Measurements from ENCODE around the gene SNTG2.
"Not testable (repeated sequence)": the region's sequence is repeated elsewhere in the genome, so short reads cannot be mapped to it uniquely, and the experiment has no call there.

SNTG2 gene

DNA sequence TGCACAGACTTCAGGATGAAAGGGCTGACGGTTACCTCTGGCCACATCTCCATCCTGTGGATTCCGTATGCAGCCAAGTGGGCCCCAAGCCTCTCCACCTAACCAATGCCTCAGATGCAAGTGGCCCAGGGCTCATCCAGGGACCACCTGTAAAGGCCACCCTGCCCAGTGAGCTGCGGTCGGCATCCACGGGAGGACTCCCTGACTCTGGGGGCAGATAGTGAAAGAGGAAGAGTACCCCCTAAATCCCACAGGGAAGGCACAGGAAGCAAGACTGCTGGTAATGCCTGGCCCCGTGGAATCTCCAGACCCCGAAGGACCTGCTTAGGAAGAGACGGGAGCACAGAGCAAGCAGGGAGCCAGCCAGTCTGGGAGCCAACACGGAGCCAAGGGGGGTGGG is 451.4 kb downstream of the SNTG2 start:
- H3K27me3 Mint-ChIP-seq: no peaks in the 10 kb centered on the region
- H3K4me1 Mint-ChIP-seq: peaks cover 19% of the 10 kb centered on the region
- ATAC-seq (no peak), DNase-seq (no peak)
- no peak overlapping the region for H3K27ac Mint-ChIP-seq
- peaks cover 3% of the 10 kb centered on the region for H3K9me3 Mint-ChIP-seq
- H3K4me3 Mint-ChIP-seq: no peak overlapping the region
- H3K36me3 Mint-ChIP-seq (ENCODE audit: low read depth): no peaks in the 10 kb centered on the region

DNA sequence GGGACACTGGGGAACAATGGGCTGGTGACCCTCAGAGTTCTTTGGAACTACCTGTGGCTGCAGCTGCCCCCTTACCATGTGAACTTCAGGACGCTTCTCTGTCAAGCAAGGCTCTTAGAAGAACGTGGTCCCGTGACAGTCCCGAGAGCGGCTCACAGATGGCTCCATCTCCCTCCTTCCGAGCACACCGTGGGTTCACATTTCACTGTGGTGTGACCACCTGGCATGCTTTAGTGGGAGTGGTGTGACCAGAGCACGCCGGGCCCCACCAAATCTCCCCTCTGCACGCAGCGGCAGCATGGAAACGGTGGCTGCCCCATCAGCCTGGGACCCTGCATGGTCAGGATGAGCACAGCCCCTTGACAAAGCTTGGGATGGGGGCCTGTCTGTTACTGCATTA is 452.9 kb downstream of the SNTG2 start:
- Mint-ChIP-seq H3K27ac (no peak overlapping the region), H3K27me3 (no peaks in the 10 kb centered on the region), H3K4me1 (peaks cover 19% of the 10 kb centered on the region), H3K4me3 (no peak overlapping the region), H3K36me3 (ENCODE audit: low read depth) (no peaks in the 10 kb centered on the region), H3K9me3 (peaks cover 3% of the 10 kb centered on the region)
- DNase-seq (no peak), ATAC-seq (no peak)

DNA sequence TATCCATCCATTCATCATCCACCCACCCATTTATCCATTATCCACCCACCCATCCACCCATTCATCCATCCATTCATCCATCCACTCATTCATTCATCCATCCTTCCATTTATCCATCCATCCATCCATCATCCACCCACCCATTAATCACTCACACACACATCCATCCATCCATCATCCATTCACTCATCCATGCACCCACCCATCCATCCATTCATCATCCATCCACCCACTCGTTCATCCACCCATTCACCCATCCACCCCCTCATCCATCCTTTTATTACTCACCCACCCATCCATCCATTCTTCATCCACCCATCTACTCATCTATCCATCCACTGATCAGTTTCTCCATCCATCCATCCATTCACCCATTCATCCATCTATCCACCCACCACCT is 454.5 kb downstream of the SNTG2 start:
- Mint-ChIP-seq H3K4me3 (no peak overlapping the region), H3K27me3 (no peaks in the 10 kb centered on the region), H3K9me3 (peaks cover 3% of the 10 kb centered on the region), H3K4me1 (peaks cover 8% of the 10 kb centered on the region), H3K36me3 (ENCODE audit: low read depth) (no peaks in the 10 kb centered on the region), H3K27ac (no peak overlapping the region)
- DNase-seq (no peak), ATAC-seq (no peak)

DNA sequence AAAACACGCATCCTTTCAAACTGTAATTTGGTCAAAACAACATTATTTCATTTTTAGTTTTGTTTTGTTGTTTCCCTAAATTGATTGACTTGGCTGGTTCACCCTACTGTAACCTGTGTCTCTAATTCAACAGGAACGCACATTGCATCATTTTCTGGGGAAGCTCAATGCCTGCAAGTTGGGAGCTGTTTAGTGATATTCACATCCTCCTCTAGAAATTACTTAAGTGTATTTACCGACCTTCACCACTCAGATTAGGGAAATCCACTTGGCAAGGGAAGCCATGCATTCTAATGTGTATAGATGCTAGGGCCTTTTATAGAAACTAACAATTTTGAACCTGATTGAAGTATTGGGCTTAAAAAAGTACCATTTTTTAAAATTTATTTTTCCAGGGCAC is 455.3 kb downstream of the SNTG2 start:
- Mint-ChIP-seq H3K4me1 (peaks cover 4% of the 10 kb centered on the region), H3K27me3 (no peaks in the 10 kb centered on the region)

DNA sequence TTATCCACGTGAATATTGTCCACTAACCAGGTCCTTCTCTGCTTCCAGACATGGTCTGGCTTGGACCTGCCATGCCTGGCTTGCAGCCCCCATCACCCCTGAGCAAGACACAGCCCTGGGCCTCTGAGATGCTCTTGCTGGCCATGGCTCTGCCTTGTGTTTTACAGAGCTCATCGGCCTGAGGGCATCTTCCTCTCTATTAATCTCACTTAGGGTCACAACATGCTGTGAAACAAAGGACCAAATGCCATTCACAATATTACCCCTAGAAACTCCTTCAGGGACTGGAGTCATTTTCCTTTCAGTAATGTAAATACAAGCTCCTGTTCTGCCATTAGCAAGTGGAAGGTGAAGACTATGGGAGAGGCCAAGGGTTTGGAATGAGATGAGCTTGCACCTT is 455.8 kb downstream of the SNTG2 start:
- no peaks in the 10 kb centered on the region for H3K36me3 Mint-ChIP-seq (ENCODE audit: low read depth)
- H3K4me3 Mint-ChIP-seq: no peak overlapping the region
- no peaks in the 10 kb centered on the region for H3K27me3 Mint-ChIP-seq
- peaks cover 1% of the 10 kb centered on the region for H3K4me1 Mint-ChIP-seq
- H3K9me3 Mint-ChIP-seq: peaks cover 3% of the 10 kb centered on the region
- no peak for DNase-seq
- no peak overlapping the region for H3K27ac Mint-ChIP-seq
- ATAC-seq: no peak

More for the DNA sequence above, 455.3 kb downstream of the SNTG2 start:
- peaks cover 3% of the 10 kb centered on the region for H3K9me3 Mint-ChIP-seq
- H3K27ac Mint-ChIP-seq: no peak overlapping the region
- no peak for ATAC-seq
- no peaks in the 10 kb centered on the region for H3K36me3 Mint-ChIP-seq (ENCODE audit: low read depth)
- DNase-seq: no peak
- no peak overlapping the region for H3K4me3 Mint-ChIP-seq

DNA sequence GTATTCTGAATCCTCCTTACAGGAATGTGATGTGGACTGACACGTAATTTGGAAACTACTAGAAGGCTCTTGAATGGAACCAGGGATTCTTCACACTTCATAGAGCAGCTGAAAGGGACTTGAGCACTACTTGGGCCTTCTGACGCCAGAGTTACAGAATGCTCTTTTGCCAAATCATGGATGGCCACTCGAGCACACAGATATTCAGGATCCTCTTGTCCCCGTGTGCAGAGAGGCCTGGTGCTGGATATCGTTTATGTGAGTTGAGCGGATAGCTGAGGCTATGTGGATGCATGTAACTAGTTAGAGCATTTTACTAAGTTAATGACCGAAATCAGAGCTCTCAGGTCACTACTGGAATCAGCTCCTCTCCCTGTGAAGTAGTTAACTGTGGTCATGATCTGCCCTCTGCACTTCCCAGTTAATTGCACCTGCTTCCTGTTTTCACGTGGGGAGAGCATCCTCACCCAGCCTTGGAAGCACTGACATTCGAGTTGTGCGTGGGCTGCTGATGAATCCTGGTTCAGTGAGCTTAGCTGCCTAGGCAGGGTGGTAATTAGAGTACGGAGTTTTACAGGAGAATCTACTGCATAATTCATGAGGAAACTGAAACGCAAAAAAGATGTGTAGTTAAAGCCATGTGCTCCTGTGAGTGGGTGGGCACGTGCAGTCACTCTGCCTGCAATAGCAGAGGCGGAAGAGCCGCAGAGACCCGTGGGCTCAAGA is 457.5 kb downstream of the SNTG2 start:
- H3K27ac Mint-ChIP-seq: no peak overlapping the region
- no peak for ATAC-seq
- no peaks in the 10 kb centered on the region for H3K36me3 Mint-ChIP-seq (ENCODE audit: low read depth)

DNA sequence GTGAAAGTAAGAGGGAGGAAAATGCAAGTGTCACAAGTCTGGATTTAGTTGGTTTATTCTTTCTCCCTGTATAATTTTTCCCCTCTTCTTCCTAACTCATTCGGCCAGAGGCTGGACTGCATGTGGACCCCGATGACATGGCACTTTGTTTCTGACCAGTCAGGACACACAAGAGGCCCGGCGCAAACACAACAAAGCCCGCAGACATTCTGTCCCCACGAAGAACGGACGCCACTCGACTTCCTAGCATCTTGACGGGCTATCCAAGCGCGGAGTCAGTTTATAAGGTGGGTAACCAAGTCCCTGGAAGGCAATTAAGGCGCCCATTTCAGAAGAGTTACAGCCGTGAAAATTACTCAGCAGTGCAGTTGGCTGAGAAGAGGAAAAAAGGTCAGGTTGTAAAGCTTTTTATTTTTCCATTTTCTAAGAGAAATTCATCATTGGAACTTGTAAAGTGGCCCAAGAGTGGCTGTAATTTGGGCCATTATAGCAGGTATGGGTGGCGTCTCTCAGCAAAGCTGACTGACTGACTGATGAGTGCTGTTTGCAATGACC is 462.6 kb downstream of the SNTG2 start, which contains the start of gene TPO:
Gene TPO (plus strand): TSS at position 308 of the 555 bp plus-strand sequence. CDS start 946 bp downstream, outside the sequence.
- no peak for ATAC-seq
- Mint-ChIP-seq H3K4me1 (no peaks in the 10 kb centered on the region), H3K27ac (no peak within 1 kb of the TSS), H3K36me3 (ENCODE audit: low read depth) (no peaks in the 10 kb centered on the region), H3K9me3 (no peaks in the 10 kb centered on the region), H3K27me3 (no peaks in the 10 kb centered on the region), H3K4me3 (no peak within 1 kb of the TSS)
- DNase-seq: no peak

More for the DNA sequence above, 457.5 kb downstream of the SNTG2 start:
- Mint-ChIP-seq H3K27me3 (no peaks in the 10 kb centered on the region), H3K9me3 (peaks cover under 1% of the 10 kb centered on the region), H3K4me1 (no peaks in the 10 kb centered on the region), H3K4me3 (no peak overlapping the region)
- no peak for DNase-seq

DNA sequence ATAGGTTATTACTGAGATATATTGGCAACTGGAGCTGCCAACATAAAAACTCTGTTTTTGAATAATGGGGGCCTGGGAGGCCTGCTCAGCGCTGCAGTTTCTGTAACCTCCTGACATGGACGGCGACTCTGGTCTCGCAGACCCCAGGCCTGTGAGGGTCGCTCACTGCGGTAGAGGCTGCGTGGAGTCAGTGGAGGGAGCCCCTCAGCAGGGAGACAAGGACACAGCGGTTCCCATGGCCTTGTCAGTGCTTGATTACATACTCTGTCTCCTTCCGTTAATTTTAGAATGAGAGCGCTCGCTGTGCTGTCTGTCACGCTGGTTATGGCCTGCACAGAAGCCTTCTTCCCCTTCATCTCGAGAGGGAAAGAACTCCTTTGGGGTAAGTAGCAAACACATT is 463.5 kb downstream of the SNTG2 start:
- ATAC-seq (no peak), DNase-seq (no peak)
- no peaks in the 10 kb centered on the region for H3K36me3 Mint-ChIP-seq (ENCODE audit: low read depth)
- H3K4me3 Mint-ChIP-seq: no peak overlapping the region
- H3K27me3 Mint-ChIP-seq: no peaks in the 10 kb centered on the region
- no peaks in the 10 kb centered on the region for H3K9me3 Mint-ChIP-seq
- H3K27ac Mint-ChIP-seq: no peak overlapping the region
- no peaks in the 10 kb centered on the region for H3K4me1 Mint-ChIP-seq

DNA sequence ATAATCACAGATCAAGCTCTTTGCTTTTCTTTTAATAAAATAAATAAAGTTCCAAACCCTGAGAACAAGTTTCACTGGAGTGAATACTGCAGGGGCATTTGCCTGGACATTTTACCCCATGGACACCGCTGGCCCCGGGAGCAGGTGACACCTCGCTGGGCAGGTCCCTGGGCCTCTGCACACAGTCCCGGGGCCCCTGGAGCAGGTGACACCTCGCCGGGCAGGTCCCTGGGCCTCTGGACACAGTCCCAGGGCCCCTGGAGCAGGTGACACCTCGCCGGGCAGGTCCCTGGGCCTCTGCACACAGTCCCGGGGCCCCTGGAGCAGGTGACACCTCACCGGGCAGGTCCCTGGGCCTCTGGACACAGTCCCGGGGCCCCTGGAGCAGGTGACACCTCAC is 464.3 kb downstream of the SNTG2 start:
- not testable (repeated sequence) for H3K27ac Mint-ChIP-seq; H3K4me1 Mint-ChIP-seq; DNase-seq; H3K27me3 Mint-ChIP-seq; H3K9me3 Mint-ChIP-seq; H3K4me3 Mint-ChIP-seq; H3K36me3 Mint-ChIP-seq (ENCODE audit: low read depth); ATAC-seq

DNA sequence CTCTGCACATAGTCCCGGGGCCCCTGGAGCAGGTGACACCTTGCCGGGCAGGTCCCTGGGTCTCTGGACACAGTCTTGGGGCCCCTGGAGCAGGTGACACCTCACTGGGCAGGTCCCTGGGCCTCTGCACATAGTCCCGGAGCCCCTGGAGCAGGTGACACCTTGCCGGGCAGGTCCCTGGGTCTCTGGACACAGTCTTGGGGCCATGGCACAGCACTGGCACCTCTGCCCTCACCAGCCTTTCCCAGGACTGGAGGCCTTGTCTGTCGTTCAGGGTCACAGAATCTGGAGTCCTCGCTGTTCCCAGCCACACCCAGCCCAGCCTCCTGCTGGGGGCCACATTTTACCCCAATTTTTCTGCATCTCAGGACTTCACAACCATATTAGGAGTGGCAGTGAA is 464.9 kb downstream of the SNTG2 start:
- Mint-ChIP-seq H3K27ac (no peak overlapping the region), H3K4me1 (no peaks in the 10 kb centered on the region)
- no peak for DNase-seq

More for the DNA sequence above, 464.9 kb downstream of the SNTG2 start:
- Mint-ChIP-seq H3K4me3 (no peak overlapping the region), H3K36me3 (ENCODE audit: low read depth) (no peaks in the 10 kb centered on the region), H3K9me3 (no peaks in the 10 kb centered on the region), H3K27me3 (no peaks in the 10 kb centered on the region)
- ATAC-seq: no peak

Measured in activated naive CD8-positive, alpha-beta T cell treated with anti-CD3 and anti-CD28 coated beads, Interleukin-2, amount 50 U/mL, for 24 hours (primary cell).